GM18868 (cell line): ENCODE results near the gene GNGT1.

Source experiments
- ATAC-seq: cut with Tn5 transposase; IDR thresholded peaks from one replicate; pipeline ENCODE4 v1.9.1; 2021; ENCODE audit warnings: mild to moderate bottlenecking, moderate library complexity; ENCODE audit not compliant: unreplicated experiment

The GNGT1 gene

GRCh38 chr7:93906267-93906666 is at the start of gene GNGT1:
TSS of gene GNGT1 (plus strand) at chr7:93906567. CDS start at chr7:93906747, 180 bp downstream.
- no peak for ATAC-seq

- ATAC-seq, result no peak
Measured at GRCh38 chr7:93858857-93859256, 47.5 kb upstream of the GNGT1 start.

- ATAC-seq, result no peak
Measured at GRCh38 chr7:93860261-93860660, 46.1 kb upstream of the GNGT1 start.

- peak; percentile 45 for ATAC-seq
Measured at GRCh38 chr7:93861325-93861949, 44.9 kb upstream of the GNGT1 start.

- ATAC-seq, result no peak
Measured at GRCh38 chr7:93862651-93863050, 43.7 kb upstream of the GNGT1 start.

GRCh38 chr7:93866886-93867285 is 39.5 kb upstream of the GNGT1 start:
- no peak for ATAC-seq

- no peak for ATAC-seq
Measured at GRCh38 chr7:93873998-93874574, 32.3 kb upstream of the GNGT1 start.

GRCh38 chr7:93877742-93878141 is 28.6 kb upstream of the GNGT1 start:
- no peak for ATAC-seq

- ATAC-seq, result no peak
Measured at GRCh38 chr7:93879356-93879755, 27.0 kb upstream of the GNGT1 start.

- ATAC-seq, result no peak
Measured at GRCh38 chr7:93882468-93882867, 23.9 kb upstream of the GNGT1 start.

- no peak for ATAC-seq
Measured at GRCh38 chr7:93883078-93883916, 23.1 kb upstream of the GNGT1 start.

GRCh38 chr7:93883917-93884345 is 22.4 kb upstream of the GNGT1 start:
- no peak for ATAC-seq

GRCh38 chr7:93884541-93884940 is 21.8 kb upstream of the GNGT1 start:
- ATAC-seq, result no peak

- ATAC-seq, result no peak
Measured at GRCh38 chr7:93889261-93889660, 17.1 kb upstream of the GNGT1 start.

GRCh38 chr7:93890041-93890463 is 16.3 kb upstream of the GNGT1 start:
- peak; percentile 70 for ATAC-seq

- ATAC-seq, result peak; percentile 57
Measured at GRCh38 chr7:93890464-93891068, 15.8 kb upstream of the GNGT1 start, which contains the start of gene TFPI2. TSS of gene TFPI2 (minus strand) at chr7:93890753. CDS start at chr7:93890678, 75 bp downstream.

- no peak for ATAC-seq
Measured at GRCh38 chr7:93894426-93894825, 11.9 kb upstream of the GNGT1 start.

- no peak for ATAC-seq
Measured at GRCh38 chr7:93894966-93895640, 11.3 kb upstream of the GNGT1 start.

GRCh38 chr7:93895859-93896600 is 10.3 kb upstream of the GNGT1 start:
- ATAC-seq, result no peak

GRCh38 chr7:93897680-93898079 is 8.7 kb upstream of the GNGT1 start:
- ATAC-seq, result no peak
